Mesenchymal stem cell (in vitro differentiated cells and primary cell): ENCODE measurements around the gene CFAP92.

Experiments used
- DNase-seq: peaks from one replicate; pipeline ENCODE4 v3.0.0-alpha.2; 2013
- H2AFZ ChIP-seq: one replicate; pipeline ENCODE4 v1.6.1; 2013; ENCODE audit warnings: low read depth, mild to moderate bottlenecking, control low read depth, inconsistent platforms, low read length, moderate library complexity
- H2AK5ac ChIP-seq: 2 replicates; pipeline ENCODE4 v1.6.1; 2013; ENCODE audit warnings: low read length, moderate library complexity, mild to moderate bottlenecking, inconsistent platforms; ENCODE audit not compliant: severe bottlenecking
- H2BK120ac ChIP-seq: one replicate; pipeline ENCODE4 v1.6.1; 2013; ENCODE audit warnings: low read depth, mild to moderate bottlenecking, inconsistent platforms, low read length, moderate library complexity
- H2BK12ac ChIP-seq, 2 experiments: one replicate each; pipeline ENCODE4 v1.6.1; 2013; ENCODE audit warnings: inconsistent platforms in 2 of 2, low read length in 2 of 2, mild to moderate bottlenecking in 2 of 2, moderate library complexity in 2 of 2, control low read depth in 1 of 2
- H2BK15ac ChIP-seq: one replicate; pipeline ENCODE4 v1.6.1; 2013; ENCODE audit warnings: mild to moderate bottlenecking, low read depth, inconsistent platforms; ENCODE audit not compliant: poor library complexity, severe bottlenecking
- H2BK5ac ChIP-seq: 2 replicates; pipeline ENCODE4 v1.6.1; 2013; ENCODE audit warnings: low read depth, mild to moderate bottlenecking, low read length, control low read depth, inconsistent platforms; ENCODE audit not compliant: poor library complexity, severe bottlenecking
- H3K14ac ChIP-seq, 2 experiments: one replicate each; pipeline ENCODE4 v1.6.1; 2013; ENCODE audit warnings: inconsistent platforms in 2 of 2, low read length in 2 of 2, control low read depth in 1 of 2, mild to moderate bottlenecking in 1 of 2, moderate library complexity in 1 of 2
- H3K18ac ChIP-seq, 2 experiments: one replicate each; pipeline ENCODE4 v1.6.1; 2013; ENCODE audit warnings: inconsistent platforms in 2 of 2, low read length in 2 of 2, control low read depth in 1 of 2, low read depth in 1 of 2, mild to moderate bottlenecking in 1 of 2
- H3K23ac ChIP-seq, 2 experiments: one replicate each; pipeline ENCODE4 v1.6.1; 2013; ENCODE audit warnings: inconsistent platforms in 2 of 2, low read length in 2 of 2, mild to moderate bottlenecking in 2 of 2, moderate library complexity in 2 of 2, control low read depth in 1 of 2
- H3K27ac ChIP-seq: 2 replicates; pipeline ENCODE4 v1.5.1; 2013; ENCODE audit warnings: mild to moderate bottlenecking, moderate library complexity, low read length, control low read depth, inconsistent platforms; ENCODE audit not compliant: poor library complexity, severe bottlenecking
- H3K27me3 ChIP-seq, 2 experiments: 2 replicates each; pipeline versions ENCODE4 v1.6.1 to v1.7.0; 2013; ENCODE audit warnings: low read length in 2 of 2, mild to moderate bottlenecking in 2 of 2, moderate library complexity in 2 of 2, control low read depth in 1 of 2, inconsistent platforms in 1 of 2; ENCODE audit not compliant: control insufficient read depth in 1 of 2, insufficient read depth in 1 of 2
- H3K36me3 ChIP-seq, 2 experiments: 2 replicates each; pipeline versions ENCODE4 v1.6.1 to v1.7.0; 2013; ENCODE audit warnings: low read length in 2 of 2, control low read depth in 1 of 2, inconsistent platforms in 1 of 2, low read depth in 1 of 2, mild to moderate bottlenecking in 1 of 2; ENCODE audit not compliant: insufficient read depth in 2 of 2, control insufficient read depth in 1 of 2
- H3K4ac ChIP-seq, 2 experiments: one replicate each; pipeline ENCODE4 v1.6.1; 2013; ENCODE audit warnings: inconsistent platforms in 2 of 2, low read length in 2 of 2, mild to moderate bottlenecking in 2 of 2, moderate library complexity in 2 of 2, control low read depth in 1 of 2, low read depth in 1 of 2
- H3K4me1 ChIP-seq: 2 replicates; pipeline ENCODE4 v1.6.1; 2013; ENCODE audit warnings: low read depth, low read length, control low read depth; ENCODE audit not compliant: control insufficient read depth, insufficient read depth
- H3K4me2 ChIP-seq: 2 replicates; pipeline ENCODE4 v1.6.1; 2013; ENCODE audit warnings: low read length, mild to moderate bottlenecking, inconsistent platforms; ENCODE audit not compliant: poor library complexity, severe bottlenecking
- H3K4me3 ChIP-seq, 2 experiments: 2 replicates each; pipeline versions ENCODE4 v1.5.1 to v1.7.0; 2013; ENCODE audit warnings: low read length in 2 of 2, mild to moderate bottlenecking in 2 of 2, control low read depth in 1 of 2, low read depth in 1 of 2; ENCODE audit not compliant: insufficient read depth in 1 of 2
- H3K79me1 ChIP-seq: replicated peaks from 2 replicates; pipeline ENCODE4 v1.6.1; 2013; ENCODE audit warnings: mild to moderate bottlenecking, control low read depth, low read length, inconsistent platforms; ENCODE audit not compliant: poor library complexity, severe bottlenecking
- H3K9ac ChIP-seq: 2 replicates; pipeline ENCODE4 v1.7.0; 2013; ENCODE audit warnings: mild to moderate bottlenecking, low read length, moderate library complexity
- H3K9me3 ChIP-seq: 2 replicates; pipeline ENCODE4 v1.7.0; 2013; ENCODE audit warnings: mild to moderate bottlenecking, low read length; ENCODE audit not compliant: control insufficient read depth
- H4K8ac ChIP-seq: one replicate; pipeline ENCODE4 v1.6.1; 2013; ENCODE audit warnings: inconsistent platforms, mild to moderate bottlenecking, low read length, moderate library complexity
- H4K91ac ChIP-seq: one replicate; pipeline ENCODE4 v1.6.1; 2013; ENCODE audit warnings: mild to moderate bottlenecking, low read length, inconsistent platforms
- WGBS: methylation state at CpG from one replicate; pipeline ENCODE4 v1.1.7; 2013; ENCODE audit warnings: mixed read lengths; 5-methylcytosine and 5-hydroxymethylcytosine counted together

The CFAP92 gene

DNA sequence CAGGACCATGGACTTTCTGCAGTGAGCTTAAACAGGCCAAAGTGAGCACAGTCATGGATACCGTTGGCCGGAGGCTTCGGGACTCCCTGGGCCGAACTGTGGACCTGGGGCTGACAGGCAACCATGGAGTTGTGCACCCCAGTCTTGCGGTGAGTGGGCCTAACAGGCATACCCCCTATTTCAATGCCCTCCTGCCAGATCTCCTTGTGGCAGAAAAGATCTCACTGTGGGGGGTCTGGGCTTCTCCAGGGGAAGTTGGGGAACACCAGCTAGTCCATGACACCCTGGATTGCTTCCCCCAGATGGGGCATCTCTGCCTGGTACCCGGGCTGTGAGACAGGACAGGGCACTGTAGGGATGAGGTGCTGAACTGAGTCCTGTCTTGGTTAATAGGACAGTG lies 84.9 kb downstream of the CFAP92 start:
- H2BK12ac ChIP-seq: no peak overlapping the region
- WGBS: 95% methylated on average over 6 of the region's 6 CpGs

DNA sequence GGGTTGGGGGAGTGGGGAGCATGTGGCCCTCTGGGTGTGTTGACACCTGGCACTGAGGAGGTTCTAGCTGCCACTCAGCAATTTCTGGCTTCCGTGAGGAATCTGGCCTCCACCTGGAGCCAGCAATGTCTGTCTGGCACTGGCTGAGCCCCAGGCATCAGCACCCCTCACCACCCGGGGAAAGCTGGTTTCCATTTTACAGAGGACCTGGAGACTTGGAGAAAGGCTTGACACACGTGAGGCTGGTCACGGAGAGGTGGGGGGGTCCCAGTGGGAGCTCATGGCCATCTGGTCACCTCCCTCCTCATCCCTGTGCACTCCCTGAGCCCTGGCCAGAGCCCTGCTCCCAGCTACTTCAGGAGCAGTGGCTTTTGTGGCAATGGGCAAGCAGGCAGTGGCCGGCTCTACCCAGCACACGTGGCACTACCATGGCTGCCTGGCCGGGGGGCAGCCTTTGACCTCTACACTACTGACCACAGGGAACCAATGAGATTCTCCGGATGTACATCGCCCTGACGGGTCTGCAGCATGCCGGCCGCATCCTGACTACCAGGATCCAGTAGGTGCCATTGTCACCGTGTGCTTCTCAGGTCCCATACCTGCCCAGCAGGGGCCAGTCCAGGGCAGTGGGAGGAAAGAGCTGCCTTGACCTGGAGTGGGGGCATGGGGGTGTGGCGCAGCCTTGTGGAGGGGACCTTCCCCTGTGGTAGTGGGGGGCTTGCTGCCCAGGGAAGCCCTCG lies 86.0 kb downstream of the CFAP92 start:
- no peak overlapping the region for H3K4me2 ChIP-seq
- no peaks in the 10 kb centered on the region for H3K9me3 ChIP-seq
- 97% methylated on average over 15 of the region's 15 CpGs for WGBS
- no peak overlapping the region for H3K27ac ChIP-seq
- H3K36me3 ChIP-seq: peaks cover 94 to 97% of the 10 kb centered on the region in 2 experiments
- no peak overlapping the region for H4K91ac ChIP-seq
- H2BK12ac ChIP-seq: no peak overlapping the region
- no peak overlapping the region for H2AFZ ChIP-seq
- no peak for DNase-seq
- no peak overlapping the region for H4K8ac ChIP-seq
- H3K18ac ChIP-seq: no peak overlapping the region
- no peaks in the 10 kb centered on the region for H3K27me3 ChIP-seq
- H2BK120ac ChIP-seq: no peak overlapping the region
- no peak overlapping the region for H3K4me3 ChIP-seq
- H2BK5ac ChIP-seq: no peak overlapping the region
- H3K9ac ChIP-seq: no peak overlapping the region
- H3K23ac ChIP-seq: no peak overlapping the region
- H3K4me1 ChIP-seq: no peaks in the 10 kb centered on the region
- H3K4ac ChIP-seq: no peak overlapping the region
- no peak overlapping the region for H3K14ac ChIP-seq
- peaks cover 14% of the 10 kb centered on the region for H3K79me1 ChIP-seq
- no peak overlapping the region for H2AK5ac ChIP-seq
- no peak overlapping the region for H2BK15ac ChIP-seq

More for the DNA sequence above, 84.9 kb downstream of the CFAP92 start:
- H3K4ac ChIP-seq: no peak overlapping the region
- H3K23ac ChIP-seq: no peak overlapping the region
- no peak overlapping the region for H2AFZ ChIP-seq
- H3K9me3 ChIP-seq: no peaks in the 10 kb centered on the region
- H3K4me3 ChIP-seq: no peak overlapping the region
- H3K4me1 ChIP-seq: no peaks in the 10 kb centered on the region
- no peak overlapping the region for H3K27ac ChIP-seq
- H4K91ac ChIP-seq: no peak overlapping the region
- H2BK5ac ChIP-seq: no peak overlapping the region
- H3K18ac ChIP-seq: no peak overlapping the region
- peaks cover 94 to 97% of the 10 kb centered on the region in 2 experiments for H3K36me3 ChIP-seq
- no peak overlapping the region for H2BK120ac ChIP-seq
- no peak for DNase-seq
- no peak overlapping the region for H3K14ac ChIP-seq
- no peak overlapping the region for H3K9ac ChIP-seq
- no peak overlapping the region for H4K8ac ChIP-seq
- no peaks in the 10 kb centered on the region for H3K27me3 ChIP-seq
- no peak overlapping the region for H2BK15ac ChIP-seq
- H2AK5ac ChIP-seq: no peak overlapping the region
- H3K4me2 ChIP-seq: no peak overlapping the region
- peaks cover 12% of the 10 kb centered on the region for H3K79me1 ChIP-seq

DNA sequence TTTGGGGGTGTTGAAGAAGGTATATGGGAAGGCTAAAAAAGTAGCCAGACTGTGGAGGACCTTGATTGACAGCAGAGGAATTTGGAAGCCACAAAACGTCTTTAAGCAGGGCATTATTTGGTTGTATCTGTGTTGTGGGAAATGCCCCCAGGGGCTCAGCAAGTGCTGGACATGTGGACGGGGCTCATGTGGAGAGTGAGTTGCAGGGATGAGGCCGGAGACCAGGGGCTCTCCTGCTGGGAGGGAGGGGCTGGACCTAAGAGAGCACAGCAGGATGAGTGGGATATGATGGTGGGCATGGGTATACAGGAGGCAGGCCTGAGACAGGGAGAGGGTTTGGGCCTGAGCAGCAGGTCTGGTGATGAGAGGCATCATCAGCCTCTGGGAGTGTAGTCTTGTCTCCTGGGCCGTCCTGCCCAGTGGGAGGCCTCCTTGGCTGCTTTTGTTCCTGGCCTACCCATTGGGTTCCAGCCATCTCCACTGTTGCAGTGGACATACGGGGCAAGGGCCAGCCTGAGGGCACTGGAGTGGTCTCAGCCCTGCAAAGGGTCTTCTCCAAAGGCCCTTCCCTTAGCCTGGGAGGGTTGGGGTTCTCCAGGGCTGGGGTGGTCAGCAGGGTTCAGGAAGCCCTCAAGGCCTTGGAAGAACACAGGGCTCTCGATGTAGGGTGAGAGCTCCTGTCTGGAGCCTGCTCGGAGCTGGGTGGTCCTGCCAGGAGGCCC lies 86.9 kb downstream of the CFAP92 start:
- Histone ChIP-seq H3K9ac (no peak overlapping the region), H3K27ac (no peak overlapping the region), H3K23ac (no peak overlapping the region), H3K18ac (no peak overlapping the region), H2BK15ac (no peak overlapping the region), H2BK12ac (no peak overlapping the region), H2BK120ac (no peak overlapping the region), H3K4ac (no peak overlapping the region), H3K4me3 (no peak overlapping the region), H3K9me3 (no peaks in the 10 kb centered on the region), H2AK5ac (no peak overlapping the region), H4K8ac (no peak overlapping the region), H3K79me1 (peaks cover 17% of the 10 kb centered on the region), H3K4me1 (no peaks in the 10 kb centered on the region), H4K91ac (no peak overlapping the region), H3K14ac (no peak overlapping the region), H3K36me3 (peaks cover 93 to 97% of the 10 kb centered on the region in 2 experiments), H2BK5ac (no peak overlapping the region), H3K4me2 (no peak overlapping the region), H2AFZ (no peak overlapping the region), H3K27me3 (no peaks in the 10 kb centered on the region)
- 90% methylated on average over 7 of the region's 7 CpGs for WGBS
- no peak for DNase-seq

DNA sequence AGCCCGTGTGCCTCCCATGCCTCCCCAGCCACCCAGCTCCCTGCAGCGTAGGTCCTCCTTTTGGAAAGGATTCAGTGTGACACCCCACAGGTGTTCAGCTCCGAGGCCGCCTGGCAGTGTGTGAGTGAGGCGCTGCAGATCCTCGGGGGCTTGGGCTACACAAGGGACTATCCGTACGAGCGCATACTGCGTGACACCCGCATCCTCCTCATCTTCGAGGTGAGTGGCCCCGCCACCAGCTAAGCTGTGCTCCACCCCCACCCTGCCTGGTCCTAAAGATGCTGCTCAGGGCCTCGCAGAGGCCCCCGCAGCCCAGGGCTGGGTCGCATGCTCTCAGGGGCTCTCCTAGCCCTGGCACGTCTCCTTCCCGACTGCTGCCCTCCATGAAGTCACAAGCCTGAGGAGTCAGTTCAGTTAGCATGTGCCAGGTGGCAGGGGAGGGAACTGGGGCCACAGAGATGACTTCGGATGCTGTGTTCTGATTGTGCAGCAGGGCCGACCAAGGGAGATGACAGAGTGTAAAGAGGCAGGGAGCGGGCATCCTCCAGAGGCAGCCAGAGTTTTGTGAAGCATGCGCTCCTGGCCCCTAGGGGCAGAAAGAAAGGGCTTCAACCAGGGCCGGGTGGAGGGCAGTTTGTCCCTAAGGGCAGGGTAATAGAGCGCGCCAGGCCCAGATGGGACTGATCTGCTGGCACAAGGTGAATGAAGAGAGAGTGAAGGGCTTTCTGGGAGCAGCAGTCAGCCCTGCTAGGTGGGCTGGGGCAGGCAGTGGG lies 87.7 kb downstream of the CFAP92 start:
- Histone ChIP-seq H3K23ac (no peak overlapping the region), H2BK12ac (no peak overlapping the region), H2BK5ac (no peak overlapping the region), H3K14ac (no peak overlapping the region), H2BK120ac (no peak overlapping the region), H3K36me3 (peaks cover 89 to 97% of the 10 kb centered on the region in 2 experiments), H3K4ac (no peak overlapping the region), H3K4me1 (no peaks in the 10 kb centered on the region), H4K8ac (no peak overlapping the region), H3K4me2 (no peak overlapping the region), H2BK15ac (no peak overlapping the region), H2AFZ (no peak overlapping the region), H4K91ac (no peak overlapping the region), H3K4me3 (no peak overlapping the region), H3K27me3 (no peaks in the 10 kb centered on the region), H3K18ac (no peak overlapping the region), H3K27ac (no peak overlapping the region), H3K79me1 (peaks cover 19% of the 10 kb centered on the region), H2AK5ac (no peak overlapping the region), H3K9ac (no peak overlapping the region), H3K9me3 (no peaks in the 10 kb centered on the region)
- WGBS: 96% methylated on average over 25 of the region's 25 CpGs
- no peak for DNase-seq
